ENCODE measurements around the gene KIF21B. TPM values are rescaled to one million over a fixed set of nuclear protein-coding genes. Genes with fewer than 3 reads are reported as not detected.

KIF21B gene
- total and polyA plus RNA-seq, 4 experiments from 2014 or later: 0.55 to 94.7 (median 50.4) TPM

GRCh38 chr1:200959411-200959921, 64.0 kb downstream of the KIF21B start:
- H3K9me3 Mint-ChIP-seq: no peaks in the 10 kb centered on the region
- H3K27ac ChIP-seq (ENCODE audit: low read depth, low read length): no peak overlapping the region
- no peaks in the 10 kb centered on the region for H3K36me3 Mint-ChIP-seq
- H3K9me3 ChIP-seq (ENCODE audit: control insufficient read depth in 1 of 2, low read length in 2 of 2): no peaks in the 10 kb centered on the region
- ChIA-PET POLR2A (ENCODE audit: partially characterized antibody) (no interaction called here), CTCF (ENCODE audit: partially characterized antibody) (interaction anchor here (5.2 kb wide), 1 partner anchor 13 kb away, joined by 31 read pairs; no protein-coding TSS in a partner anchor)
- H3K27me3 Mint-ChIP-seq: peaks cover under 1 to 3% of the 10 kb centered on the region in 2 donors
- H3K4me3 Mint-ChIP-seq: no peak overlapping the region
- H3K4me3 ChIP-seq (ENCODE audit: low read length in 2 of 2): no peak overlapping the region
- DNase-seq: no peak
- H3K36me3 ChIP-seq (ENCODE audit: insufficient read depth, low read length): no peaks in the 10 kb centered on the region
- H3K4me1 Mint-ChIP-seq: peaks cover 0 to 6% (median 0%) of the 10 kb centered on the region in 4 donors
- no peaks in the 10 kb centered on the region for H3K4me1 ChIP-seq (ENCODE audit: insufficient read depth, low read length)
- peak overlapping the region in 1 of 7 donors; percentile 29 for H3K27ac Mint-ChIP-seq
- intact Hi-C loops (cut with micrococcal nuclease): no loop called here
- no peaks in the 10 kb centered on the region for H3K27me3 ChIP-seq (ENCODE audit: insufficient read depth, low read length)

GRCh38 chr1:200958597-200958996, 64.9 kb downstream of the KIF21B start:
- intact Hi-C loops (cut with micrococcal nuclease): no loop called here
- POLR2A ChIA-PET (ENCODE audit: partially characterized antibody): no interaction called here
- CTCF ChIA-PET (ENCODE audit: partially characterized antibody): interaction anchor here (7.4 kb wide), 1 partner anchor 14 kb away, joined by 35 read pairs; no protein-coding TSS in a partner anchor

GRCh38 chr1:200954434-200954833, 69.1 kb downstream of the KIF21B start:
- Mint-ChIP-seq H3K4me3 (no peak overlapping the region), H3K36me3 (no peaks in the 10 kb centered on the region), H3K4me1 (no peaks in the 10 kb centered on the region), H3K27me3 (peaks cover 3% of the 10 kb centered on the region in 2 donors), H3K27ac (no peak overlapping the region), H3K9me3 (no peaks in the 10 kb centered on the region)
- ChIA-PET CTCF (ENCODE audit: partially characterized antibody) (interaction anchor here (1.0 to 7.4 kb wide), 2 partner anchors 18 to 73 kb away, joined by 3 to 35 read pairs; no protein-coding TSS in a partner anchor), POLR2A (ENCODE audit: partially characterized antibody) (no interaction called here)
- intact Hi-C loops (cut with micrococcal nuclease): no loop called here
- H3K4me3 ChIP-seq (ENCODE audit: low read length in 2 of 2): no peak overlapping the region
- no peaks in the 10 kb centered on the region for H3K9me3 ChIP-seq (ENCODE audit: control insufficient read depth in 1 of 2, low read length in 2 of 2)
- H3K36me3 ChIP-seq (ENCODE audit: insufficient read depth, low read length): no peaks in the 10 kb centered on the region
- no peak for DNase-seq
- H3K27ac ChIP-seq (ENCODE audit: low read depth, low read length): no peak overlapping the region
- H3K27me3 ChIP-seq (ENCODE audit: insufficient read depth, low read length): no peaks in the 10 kb centered on the region
- H3K4me1 ChIP-seq (ENCODE audit: insufficient read depth, low read length): no peaks in the 10 kb centered on the region

More at GRCh38 chr1:200958597-200958996, 64.9 kb downstream of the KIF21B start:
- Histone ChIP-seq H3K27me3 (ENCODE audit: insufficient read depth, low read length) (no peaks in the 10 kb centered on the region), H3K9me3 (ENCODE audit: control insufficient read depth in 1 of 2, low read length in 2 of 2) (no peaks in the 10 kb centered on the region), H3K36me3 (ENCODE audit: insufficient read depth, low read length) (no peaks in the 10 kb centered on the region), H3K4me1 (ENCODE audit: insufficient read depth, low read length) (no peaks in the 10 kb centered on the region), H3K27ac (ENCODE audit: low read depth, low read length) (no peak overlapping the region), H3K4me3 (ENCODE audit: low read length in 2 of 2) (no peak overlapping the region)
- no peaks in the 10 kb centered on the region for H3K9me3 Mint-ChIP-seq
- H3K36me3 Mint-ChIP-seq: no peaks in the 10 kb centered on the region
- no peak overlapping the region for H3K4me3 Mint-ChIP-seq
- H3K4me1 Mint-ChIP-seq: peaks cover 0 to 6% (median 0%) of the 10 kb centered on the region in 4 donors
- peaks cover 3% of the 10 kb centered on the region in 2 donors for H3K27me3 Mint-ChIP-seq
- H3K27ac Mint-ChIP-seq: no peak overlapping the region
- no peak for DNase-seq

GRCh38 chr1:200951016-200951415, 72.5 kb downstream of the KIF21B start:
- no peaks in the 10 kb centered on the region for H3K4me1 ChIP-seq (ENCODE audit: insufficient read depth, low read length)
- POLR2A ChIA-PET (ENCODE audit: partially characterized antibody): interaction anchor here (0.6 kb wide), 1 partner anchor 25 kb away, joined by 3 read pairs; no protein-coding TSS in a partner anchor
- Mint-ChIP-seq H3K27ac (no peak overlapping the region), H3K4me3 (no peak overlapping the region), H3K4me1 (no peaks in the 10 kb centered on the region), H3K9me3 (peaks cover 0 to 12% (median 0%) of the 10 kb centered on the region in 8 donors), H3K36me3 (no peaks in the 10 kb centered on the region), H3K27me3 (peaks cover 3 to 5% of the 10 kb centered on the region in 2 donors)
- CTCF ChIA-PET (ENCODE audit: partially characterized antibody): no interaction called here
- no peak overlapping the region for H3K27ac ChIP-seq (ENCODE audit: low read depth, low read length)
- no peaks in the 10 kb centered on the region for H3K36me3 ChIP-seq (ENCODE audit: insufficient read depth, low read length)
- H3K9me3 ChIP-seq (ENCODE audit: control insufficient read depth in 1 of 2, low read length in 2 of 2): no peaks in the 10 kb centered on the region
- DNase-seq: no peak
- intact Hi-C loops (cut with micrococcal nuclease): no loop called here
- no peak overlapping the region for H3K4me3 ChIP-seq (ENCODE audit: low read length in 2 of 2)
- no peaks in the 10 kb centered on the region for H3K27me3 ChIP-seq (ENCODE audit: insufficient read depth, low read length)

GRCh38 chr1:200949626-200950025, 73.9 kb downstream of the KIF21B start:
- intact Hi-C loops (cut with micrococcal nuclease): no loop called here
- H3K9me3 Mint-ChIP-seq: peaks cover 0 to 12% (median 0%) of the 10 kb centered on the region in 8 donors
- CTCF ChIA-PET (ENCODE audit: partially characterized antibody): interaction anchor here (2.2 kb wide), 1 partner anchor 23 kb away, joined by 9 read pairs; no protein-coding TSS in a partner anchor
- no peaks in the 10 kb centered on the region for H3K27me3 ChIP-seq (ENCODE audit: insufficient read depth, low read length)
- H3K27me3 Mint-ChIP-seq: peaks cover 2 to 3% of the 10 kb centered on the region in 2 donors
- no peaks in the 10 kb centered on the region for H3K4me1 ChIP-seq (ENCODE audit: insufficient read depth, low read length)
- POLR2A ChIA-PET (ENCODE audit: partially characterized antibody): no interaction called here
- H3K9me3 ChIP-seq (ENCODE audit: control insufficient read depth in 1 of 2, low read length in 2 of 2): no peaks in the 10 kb centered on the region
- no peak for DNase-seq
- H3K36me3 ChIP-seq (ENCODE audit: insufficient read depth, low read length): no peaks in the 10 kb centered on the region
- H3K27ac ChIP-seq (ENCODE audit: low read depth, low read length): no peak overlapping the region
- no peak overlapping the region for H3K27ac Mint-ChIP-seq
- H3K36me3 Mint-ChIP-seq: no peaks in the 10 kb centered on the region
- H3K4me3 ChIP-seq (ENCODE audit: low read length in 2 of 2): no peak overlapping the region
- no peaks in the 10 kb centered on the region for H3K4me1 Mint-ChIP-seq
- no peak overlapping the region for H3K4me3 Mint-ChIP-seq

- Mint-ChIP-seq H3K9me3 (peaks cover 0 to 12% (median 4%) of the 10 kb centered on the region in 8 donors), H3K27ac (no peak overlapping the region), H3K4me1 (peaks cover 0 to 3% (median 0%) of the 10 kb centered on the region in 4 donors), H3K4me3 (no peak overlapping the region), H3K36me3 (peaks cover 3% of the 10 kb centered on the region in 2 donors), H3K27me3 (peaks cover 0 to 2% of the 10 kb centered on the region in 2 donors)
- no peaks in the 10 kb centered on the region for H3K4me1 ChIP-seq (ENCODE audit: insufficient read depth, low read length)
- DNase-seq: no peak
- H3K4me3 ChIP-seq (ENCODE audit: low read length in 2 of 2): no peak overlapping the region
- ChIA-PET POLR2A (ENCODE audit: partially characterized antibody) (no interaction called here), CTCF (ENCODE audit: partially characterized antibody) (no interaction called here)
- no peaks in the 10 kb centered on the region for H3K9me3 ChIP-seq (ENCODE audit: control insufficient read depth in 1 of 2, low read length in 2 of 2)
- no peaks in the 10 kb centered on the region for H3K27me3 ChIP-seq (ENCODE audit: insufficient read depth, low read length)
- no peak overlapping the region for H3K27ac ChIP-seq (ENCODE audit: low read depth, low read length)
- no peaks in the 10 kb centered on the region for H3K36me3 ChIP-seq (ENCODE audit: insufficient read depth, low read length)
- intact Hi-C loops (cut with micrococcal nuclease): no loop called here
These were observed 76.4 kb downstream of the KIF21B start for GRCh38 chr1:200947059-200947566.

- no peak for DNase-seq
- Histone ChIP-seq H3K9me3 (ENCODE audit: control insufficient read depth in 1 of 2, low read length in 2 of 2) (no peaks in the 10 kb centered on the region), H3K36me3 (ENCODE audit: insufficient read depth, low read length) (no peaks in the 10 kb centered on the region), H3K27ac (ENCODE audit: low read depth, low read length) (no peak overlapping the region), H3K27me3 (ENCODE audit: insufficient read depth, low read length) (no peaks in the 10 kb centered on the region), H3K4me3 (ENCODE audit: low read length in 2 of 2) (no peak overlapping the region), H3K4me1 (ENCODE audit: insufficient read depth, low read length) (no peaks in the 10 kb centered on the region)
- H3K4me3 Mint-ChIP-seq: no peak overlapping the region
- peak overlapping the region in 1 of 7 donors; percentile 48 for H3K27ac Mint-ChIP-seq
- ChIA-PET POLR2A (ENCODE audit: partially characterized antibody) (no interaction called here), CTCF (ENCODE audit: partially characterized antibody) (interaction anchor here (2.1 kb wide), 1 partner anchor 27 kb away, joined by 5 read pairs; no protein-coding TSS in a partner anchor)
- peaks cover 2 to 22% (median 12%) of the 10 kb centered on the region in 8 donors for H3K9me3 Mint-ChIP-seq
- peaks cover 0 to 2% of the 10 kb centered on the region in 2 donors for H3K27me3 Mint-ChIP-seq
- peaks cover 0 to 3% (median 0%) of the 10 kb centered on the region in 4 donors for H3K4me1 Mint-ChIP-seq
- intact Hi-C loops (cut with micrococcal nuclease): no loop called here
- H3K36me3 Mint-ChIP-seq: peaks cover 4% of the 10 kb centered on the region in 2 donors
These were observed 78.4 kb downstream of the KIF21B start for GRCh38 chr1:200945111-200945510.

Measured in CD4-positive, alpha-beta memory T cell (primary cell).